Left renal pelvis (tissue), 4 donors: Measurements from ENCODE around the gene GALNT7. TPM values are rescaled to one million over a fixed set of nuclear protein-coding genes. Genes with fewer than 3 reads are reported as not detected.
"Not testable (repeated sequence)": the region's sequence is repeated elsewhere in the genome, so short reads cannot be mapped to it uniquely, and the experiment has no call there.

ENCODE experiments used
- DNase-seq, 4 donors: peaks; one replicate each; pipeline ENCODE4 v3.0.0-alpha.2; 2013; ENCODE audit warnings: low read depth in 4 of 4, low spot score in 3 of 4
- polyA plus RNA-seq, 4 donors: library from polyadenylated mRNA; unstranded; fragments of 120-200 nt; gene quantifications; one replicate each; pipeline ENCODE4 v1.2.1, GENCODE V29; 2013; ENCODE audit not compliant: insufficient read length in 4 of 4

GALNT7 gene
- polyA plus RNA-seq, 4 donors = 15.8 to 42.0 (median 36.1) TPM

- DNase-seq = no peak
Measured at GRCh38 chr4:173165706-173166105, 2.9 kb upstream of the GALNT7 start.

GRCh38 chr4:173166491-173166890 lies 2.1 kb upstream of the GALNT7 start:
- no peak for DNase-seq

- DNase-seq = peak in 2 of 4 donors; percentile 36 to 38
Measured at GRCh38 chr4:173167758-173168395, 734 bp upstream of the GALNT7 start.

GRCh38 chr4:173169178-173169427 lies 492 bp downstream of the GALNT7 start:
- no peak for DNase-seq

- peak; percentile 41 to 63 (median 49) for DNase-seq
Measured at GRCh38 chr4:173169428-173170181, 994 bp downstream of the GALNT7 start.

- DNase-seq = peak in 1 of 4 donors; percentile 18
Measured at GRCh38 chr4:173170182-173170778, 1.7 kb downstream of the GALNT7 start.

- no peak for DNase-seq
Measured at GRCh38 chr4:173171098-173171497, 2.5 kb downstream of the GALNT7 start.

GRCh38 chr4:173171987-173172386 lies 3.4 kb downstream of the GALNT7 start:
- DNase-seq = no peak

- DNase-seq = no peak
Measured at GRCh38 chr4:173174184-173174583, 5.6 kb downstream of the GALNT7 start.

GRCh38 chr4:173174594-173175012 lies 6.0 kb downstream of the GALNT7 start:
- no peak for DNase-seq

- no peak for DNase-seq
Measured at GRCh38 chr4:173176010-173176409, 7.4 kb downstream of the GALNT7 start.

GRCh38 chr4:173177232-173177631 lies 8.6 kb downstream of the GALNT7 start:
- no peak for DNase-seq

- no peak for DNase-seq
Measured at GRCh38 chr4:173178144-173178543, 9.5 kb downstream of the GALNT7 start.

GRCh38 chr4:173181848-173182247 lies 13.2 kb downstream of the GALNT7 start:
- no peak for DNase-seq

GRCh38 chr4:173182403-173182802 lies 13.8 kb downstream of the GALNT7 start:
- DNase-seq = no peak

GRCh38 chr4:173183659-173184247 lies 15.1 kb downstream of the GALNT7 start:
- DNase-seq = not testable (repeated sequence)

- no peak for DNase-seq
Measured at GRCh38 chr4:173185847-173186510, 17.4 kb downstream of the GALNT7 start.

GRCh38 chr4:173187732-173188131 lies 19.1 kb downstream of the GALNT7 start:
- DNase-seq = no peak

- DNase-seq = no peak
Measured at GRCh38 chr4:173188648-173189047, 20.0 kb downstream of the GALNT7 start.

- no peak for DNase-seq
Measured at GRCh38 chr4:173189117-173189693, 20.6 kb downstream of the GALNT7 start.

GRCh38 chr4:173191623-173192041 lies 23.0 kb downstream of the GALNT7 start:
- no peak for DNase-seq
